ENCODE measurements around the gene MAD1L1.

GRCh38 chr7:2217206-2217605, 15.5 kb downstream of the MAD1L1 start:
- no peak for TF ChIP-seq CTCF (conservative IDR thresholded peaks at IDR 0.05; ENCODE audit: low read depth, low read length)
- no peak for TF ChIP-seq EZH2 (IDR thresholded peaks at IDR 0.05; ENCODE audit: borderline replicate concordance, low read depth, low read length, poor library complexity, severe bottlenecking)
